ENCODE measurements around the gene PRDX5. TPM values are rescaled to one million over a fixed set of nuclear protein-coding genes. Genes with fewer than 3 reads are reported as not detected.

Gene PRDX5
- total and polyA plus RNA-seq, 9 of the 15 experiments (the other 6 are each of a cell fraction or from before 2014, with no cell fraction given): 40.8 to 327 (median 204) TPM

GRCh38 chr11:64338716-64339115 lies 20.8 kb downstream of the PRDX5 start:
- H2AFZ ChIP-seq (ENCODE audit: low read depth, low read length): no peak overlapping the region
- H3K9me1 ChIP-seq (ENCODE audit: control insufficient read depth, insufficient read depth, low read length): no peaks in the 10 kb centered on the region
- H3K9me3 ChIP-seq (replicated peaks; ENCODE audit: control insufficient read depth, insufficient read depth, low read depth, low read length): no peaks in the 10 kb centered on the region
- no peak overlapping the region for H3K4me3 ChIP-seq
- in situ Hi-C loops (cut with MboI) (no loop called here), intact Hi-C loops (cut with micrococcal nuclease) (no loop called here)
- FAIRE-seq (no peak), DNase-seq (ENCODE audit: extremely low read depth in 1 of 4, low spot score in 3 of 4) (no peak), ATAC-seq (no peak)
- no peaks in the 10 kb centered on the region for H3K27me3 ChIP-seq (ENCODE audit: control insufficient read depth in 2 of 2, insufficient read depth in 2 of 2, low read length in 2 of 2)
- BruUV-seq (replicated peaks): no TSS peak
- peaks cover 37 to 62% of the 10 kb centered on the region in 2 experiments for H3K4me1 ChIP-seq (replicated peaks in 1 of 2; ENCODE audit: control insufficient read depth in 2 of 2, insufficient read depth in 2 of 2, low read length in 2 of 2)
- no peaks in the 10 kb centered on the region for H3K79me2 ChIP-seq (ENCODE audit: control insufficient read depth, insufficient read depth, low read length)
- TF ChIP-seq, protein P1, sequence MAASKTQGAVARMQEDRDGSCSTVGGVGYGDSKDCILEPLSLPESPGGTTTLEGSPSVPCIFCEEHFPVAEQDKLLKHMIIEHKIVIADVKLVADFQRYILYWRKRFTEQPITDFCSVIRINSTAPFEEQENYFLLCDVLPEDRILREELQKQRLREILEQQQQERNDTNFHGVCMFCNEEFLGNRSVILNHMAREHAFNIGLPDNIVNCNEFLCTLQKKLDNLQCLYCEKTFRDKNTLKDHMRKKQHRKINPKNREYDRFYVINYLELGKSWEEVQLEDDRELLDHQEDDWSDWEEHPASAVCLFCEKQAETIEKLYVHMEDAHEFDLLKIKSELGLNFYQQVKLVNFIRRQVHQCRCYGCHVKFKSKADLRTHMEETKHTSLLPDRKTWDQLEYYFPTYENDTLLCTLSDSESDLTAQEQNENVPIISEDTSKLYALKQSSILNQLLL (CRISPR knock-in tag; IDR thresholded peaks at IDR 0.05; ENCODE audit: borderline replicate concordance): no peak
- TF ChIP-seq HMBOX1 (IDR thresholded peaks at IDR 0.05) (no peak), PRDM10 (IDR thresholded peaks at IDR 0.05; ENCODE audit: partially characterized antibody) (no peak), NBN (IDR thresholded peaks at IDR 0.05; ENCODE audit: low read depth) (no peak), HNRNPK (IDR thresholded peaks at IDR 0.05; ENCODE audit: low read depth, low read length, poor library complexity, severe bottlenecking) (no peak), RBM39 (optimal IDR thresholded peaks at IDR 0.05; ENCODE audit: low read depth, low read length) (no peak), KLF10 (CRISPR knock-in tag; IDR thresholded peaks at IDR 0.05) (no peak), TEAD2 (tag; IDR thresholded peaks at IDR 0.05) (no peak), HBP1 (CRISPR knock-in tag; IDR thresholded peaks at IDR 0.05) (no peak)
- WGBS (ENCODE audit: insufficient coverage, low coverage, missing lambda C conversion rate): 62% methylated on average over 7 of the region's 8 CpGs
- ChIA-PET CTCF (ENCODE audit: low intra/inter-chr PET ratio) (no interaction called here), POLR2A (interaction anchor here (1.0 to 1.4 kb wide), 2 partner anchors 17 to 133 kb away, joined by 3 to 4 read pairs; no protein-coding TSS in a partner anchor)
- H3K27ac ChIP-seq (ENCODE audit: extremely low read depth, low read depth, low read length): no peak overlapping the region
- H4K20me1 ChIP-seq (replicated peaks; ENCODE audit: control insufficient read depth, insufficient read depth, low read length): no peaks in the 10 kb centered on the region; the same call in 1 of the 2 replicates
- no peaks in the 10 kb centered on the region for H3K36me3 ChIP-seq (ENCODE audit: control insufficient read depth, insufficient read depth, low read length)
- no peak overlapping the region for H3K4me2 ChIP-seq (ENCODE audit: insufficient read depth, low read length)
- H3K9ac ChIP-seq (ENCODE audit: insufficient read depth in 1 of 2, low read depth in 2 of 2, low read length in 2 of 2): no peak overlapping the region
